Activated CD4-positive, CD25-positive, alpha-beta regulatory T cell treated with anti-CD3 and anti-CD28 coated beads, Interleukin-2, amount 50 U/mL, for 24 hours (primary cell): ENCODE results near the gene DPH5.
"Not testable (repeated sequence)": the region's sequence is repeated elsewhere in the genome, so short reads cannot be mapped to it uniquely, and the experiment has no call there.

Experiments
- ATAC-seq, 2 donors: fragments of 150-1000 bp; cut with Tn5 transposase; one replicate each; pipeline ENCODE4 v1.10.0; 2021; ENCODE audit warnings: mild to moderate bottlenecking in 1 of 2, moderate library complexity in 1 of 2

The DPH5 gene

GRCh38 chr1:100982793-100983192, 42.8 kb downstream of the DPH5 start:
- no peak for ATAC-seq

DNA sequence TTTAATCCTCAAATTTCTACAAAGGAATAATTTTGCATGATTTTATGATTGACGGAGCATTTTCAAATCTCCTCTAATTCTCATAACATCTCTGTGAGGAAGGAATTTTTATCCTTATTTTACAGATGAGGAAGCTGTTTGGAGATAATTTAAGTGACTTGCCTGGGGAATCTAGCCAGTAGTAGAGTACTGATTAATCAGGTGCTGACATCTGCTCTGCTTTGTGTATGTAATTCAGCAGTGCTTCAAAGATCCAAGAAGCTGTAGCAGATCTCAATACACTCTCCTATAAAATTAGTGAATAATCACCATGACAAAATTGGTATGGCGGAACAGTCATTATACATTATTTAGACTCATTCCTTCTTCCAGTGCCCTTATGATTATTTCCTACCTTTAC, 46.0 kb downstream of the DPH5 start:
- ATAC-seq, result no peak

GRCh38 chr1:100976936-100977335, 48.6 kb downstream of the DPH5 start:
- no peak for ATAC-seq

DNA sequence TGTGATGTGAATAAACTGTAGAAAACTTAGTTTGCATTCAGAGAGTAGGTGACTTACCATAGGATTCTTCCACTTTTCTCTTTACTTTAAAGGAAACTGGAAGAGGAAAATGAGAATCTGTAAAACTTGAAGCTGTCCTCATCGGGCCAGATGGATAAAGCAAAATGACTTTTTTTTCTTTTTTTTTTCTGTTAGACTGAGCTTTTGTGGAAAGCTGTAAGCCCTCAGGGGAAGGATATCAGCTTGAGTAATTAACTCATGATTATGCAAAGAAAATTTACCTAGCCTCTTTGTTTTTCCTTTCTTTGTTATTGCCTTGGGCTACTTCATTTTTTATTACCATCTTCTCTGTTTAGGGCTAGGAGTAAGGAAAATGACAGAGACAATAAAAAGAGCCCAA, 53.4 kb downstream of the DPH5 start:
- no peak for ATAC-seq

- ATAC-seq, result no peak
Observed at GRCh38 chr1:100971021-100971420, 54.6 kb downstream of the DPH5 start.

DNA sequence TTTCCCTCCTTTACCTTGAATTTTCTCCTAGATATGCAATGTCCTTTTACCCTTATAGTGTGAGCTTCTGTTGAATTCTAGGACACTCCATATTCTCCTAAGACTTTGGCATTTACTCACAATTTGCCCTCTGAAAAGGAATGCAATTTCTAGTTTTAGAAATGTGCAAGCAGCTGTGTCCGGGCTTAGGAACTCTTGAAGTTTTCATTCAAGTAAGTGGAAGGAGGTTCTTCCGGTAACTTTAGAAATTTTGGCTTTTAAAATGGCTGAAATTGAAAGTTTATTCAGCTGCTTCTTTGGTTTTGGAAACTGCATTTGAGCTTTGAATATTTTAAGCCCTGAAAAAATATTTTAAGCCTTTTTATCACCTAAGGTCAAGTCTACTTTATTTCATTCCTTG, 56.3 kb downstream of the DPH5 start:
- no peak for ATAC-seq

- no peak for ATAC-seq
Observed at GRCh38 chr1:100968621-100969020, 57.0 kb downstream of the DPH5 start.

- no peak for ATAC-seq
Observed at GRCh38 chr1:100960098-100960497, 65.5 kb downstream of the DPH5 start.

GRCh38 chr1:100959502-100960060, 66.0 kb downstream of the DPH5 start:
- ATAC-seq, result peak; percentile 64 to 71

DNA sequence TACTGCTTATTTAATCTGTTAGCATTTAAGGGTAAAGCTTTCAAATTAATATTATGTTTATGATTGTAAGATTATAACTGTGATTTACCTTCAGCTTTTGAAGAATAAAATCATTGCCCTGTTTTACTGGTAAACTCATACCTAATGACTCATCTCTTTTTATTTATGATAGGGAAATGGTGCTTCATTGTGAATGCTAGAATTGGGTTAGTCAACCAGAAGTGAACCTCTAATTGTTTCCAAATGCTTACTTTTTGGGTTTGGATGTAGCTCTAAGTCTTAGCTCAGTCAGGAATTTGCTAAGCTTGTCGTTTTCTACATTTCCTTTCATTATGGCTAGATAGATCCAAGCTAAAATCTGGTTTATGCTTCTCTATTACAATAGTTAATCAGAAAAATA, 70.3 kb downstream of the DPH5 start:
- ATAC-seq, result peak; percentile 40 to 47

GRCh38 chr1:100953960-100954730, 71.4 kb downstream of the DPH5 start:
- ATAC-seq, result no peak

GRCh38 chr1:100952970-100953369, 72.6 kb downstream of the DPH5 start:
- peak; percentile 65 to 94 for ATAC-seq

DNA sequence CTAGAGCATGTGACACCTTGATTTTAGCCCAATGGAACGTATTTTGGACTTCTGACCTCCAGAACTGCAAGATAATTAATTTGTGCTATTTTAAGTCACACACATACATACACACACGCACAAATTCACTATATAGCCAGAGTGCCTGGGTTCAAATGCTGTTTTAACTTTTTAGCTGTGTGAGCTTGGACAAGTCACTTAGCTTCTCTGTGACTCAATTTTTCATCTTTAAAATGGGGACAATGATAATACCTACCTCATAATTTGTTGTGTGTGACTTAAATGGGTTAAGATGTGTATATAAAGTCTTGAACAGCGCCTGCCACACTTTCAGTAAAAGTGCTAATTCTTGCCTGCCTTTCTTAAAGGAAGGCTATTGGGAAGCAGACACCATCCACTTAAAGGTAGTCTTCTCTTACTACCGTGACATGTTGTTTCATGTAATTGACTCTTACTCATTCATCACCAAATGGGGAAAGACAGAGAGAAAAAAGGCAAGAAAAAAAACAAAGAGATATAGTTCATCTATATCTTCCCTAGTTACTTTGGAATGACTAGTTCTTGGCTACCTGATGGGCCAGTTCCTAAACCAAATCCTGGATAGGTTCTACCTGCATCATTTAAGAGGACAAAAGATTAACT, 73.4 kb downstream of the DPH5 start:
- ATAC-seq, result no peak

DNA sequence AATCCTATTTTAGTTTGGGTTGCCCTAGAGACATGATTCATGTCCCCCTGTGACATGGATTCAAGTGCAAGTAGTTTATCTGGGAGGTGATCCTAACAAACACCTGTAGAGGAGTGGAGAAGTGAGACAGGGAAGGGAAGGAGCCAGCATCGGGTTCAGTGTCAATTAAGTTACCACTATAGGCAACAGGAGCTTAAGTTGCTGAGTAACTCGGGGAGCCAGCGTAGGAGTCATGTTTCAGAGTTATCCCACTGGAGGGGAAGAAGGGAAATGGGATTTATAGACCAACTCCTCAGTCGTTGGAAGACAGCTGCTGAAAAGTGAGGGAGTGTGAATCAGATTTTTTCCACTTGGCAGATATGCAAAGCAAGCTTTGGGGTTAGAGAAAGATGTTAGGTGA, 74.8 kb downstream of the DPH5 start:
- ATAC-seq, result no peak

GRCh38 chr1:100950337-100950736, 75.2 kb downstream of the DPH5 start:
- no peak for ATAC-seq

DNA sequence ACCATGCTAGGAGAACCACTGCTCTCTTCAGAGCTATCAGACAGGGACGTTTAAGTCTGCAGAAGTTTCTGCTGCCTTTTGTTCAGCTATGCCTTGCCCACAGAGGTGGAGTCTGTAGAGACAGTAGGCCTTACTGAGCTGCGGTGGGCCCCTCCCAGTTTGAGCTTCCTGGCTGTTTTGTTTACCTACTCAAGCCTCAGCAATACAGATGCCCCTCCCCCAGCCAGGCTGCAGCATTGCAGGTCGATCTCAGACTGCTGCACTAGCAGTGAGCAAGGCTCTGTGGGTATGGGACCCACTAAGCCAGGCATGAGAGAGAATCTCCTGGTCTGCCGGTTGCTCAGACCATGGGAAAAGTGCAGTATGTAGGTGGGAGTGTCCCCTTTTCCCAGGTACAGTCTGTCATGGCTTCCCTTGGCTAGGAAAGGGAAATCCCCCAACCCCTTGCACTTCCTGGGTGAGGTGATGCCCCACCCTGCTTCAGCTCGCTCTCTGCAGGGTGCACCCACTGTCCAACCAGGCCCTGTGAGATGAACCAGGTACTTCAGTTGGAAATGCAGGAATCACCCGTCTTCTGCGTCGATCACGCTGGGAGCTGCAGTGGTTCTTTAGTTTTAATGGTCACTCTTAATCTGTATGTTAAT, 75.9 kb downstream of the DPH5 start:
- not testable (repeated sequence) for ATAC-seq

GRCh38 chr1:100948721-100949405, 76.7 kb downstream of the DPH5 start:
- not testable (repeated sequence) for ATAC-seq

DNA sequence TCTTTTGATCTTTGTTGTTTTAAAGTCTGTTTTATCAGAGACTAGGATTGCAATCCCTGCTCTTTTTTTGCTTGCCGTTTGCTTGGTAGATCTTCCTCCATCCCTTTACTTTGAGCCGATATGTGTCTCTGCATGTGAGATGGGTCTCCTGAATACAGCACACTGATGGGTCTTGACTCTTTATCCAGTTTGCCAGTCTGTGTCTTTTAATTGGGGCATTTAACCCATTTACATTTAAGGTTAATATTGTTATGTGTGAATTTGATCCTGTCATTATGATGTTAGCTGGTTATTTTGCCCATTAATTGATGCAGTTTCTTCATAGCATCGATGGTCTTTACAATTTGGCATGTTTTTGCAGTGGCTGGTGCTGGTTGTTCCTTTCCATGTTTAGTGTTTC, 77.8 kb downstream of the DPH5 start:
- ATAC-seq, result not testable (repeated sequence)

- not testable (repeated sequence) for ATAC-seq
Observed at GRCh38 chr1:100946064-100946463, 79.5 kb downstream of the DPH5 start.

GRCh38 chr1:100943533-100943932, 82.1 kb downstream of the DPH5 start:
- no peak for ATAC-seq

DNA sequence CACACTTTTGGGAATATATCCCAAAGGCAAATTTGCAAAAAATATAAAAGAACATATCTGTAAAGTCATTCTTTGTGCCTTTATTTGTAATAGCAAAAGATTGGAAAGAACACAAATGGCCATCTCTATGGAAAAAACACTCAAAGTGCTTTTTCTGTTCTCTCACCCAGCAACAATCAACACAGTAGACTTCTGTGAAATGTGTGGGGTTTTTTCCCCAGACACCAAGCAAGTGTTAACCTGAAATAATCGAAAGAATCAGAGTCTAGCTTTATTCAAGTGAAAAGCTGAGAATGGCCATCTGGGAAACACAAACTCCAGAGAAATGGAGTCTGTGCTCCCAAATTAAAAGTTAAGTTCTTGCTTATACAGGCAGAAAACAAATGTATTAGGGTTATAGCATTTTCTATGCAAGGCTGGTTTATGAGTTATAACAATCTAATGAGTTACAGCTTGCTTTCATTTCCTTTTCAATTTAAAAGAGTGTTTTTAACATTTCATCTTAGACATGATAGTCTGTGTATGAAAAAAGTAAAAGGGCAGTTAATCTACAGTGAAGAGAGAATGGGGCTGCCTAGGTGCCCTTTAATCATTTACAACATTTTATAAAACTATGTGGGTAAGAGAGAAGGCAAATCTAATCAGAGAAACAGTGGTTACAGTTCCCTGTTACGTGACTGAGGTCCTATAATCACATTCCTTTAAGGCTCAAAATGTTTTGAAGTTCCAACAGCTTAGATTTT, 83.1 kb downstream of the DPH5 start:
- ATAC-seq, result no peak

DNA sequence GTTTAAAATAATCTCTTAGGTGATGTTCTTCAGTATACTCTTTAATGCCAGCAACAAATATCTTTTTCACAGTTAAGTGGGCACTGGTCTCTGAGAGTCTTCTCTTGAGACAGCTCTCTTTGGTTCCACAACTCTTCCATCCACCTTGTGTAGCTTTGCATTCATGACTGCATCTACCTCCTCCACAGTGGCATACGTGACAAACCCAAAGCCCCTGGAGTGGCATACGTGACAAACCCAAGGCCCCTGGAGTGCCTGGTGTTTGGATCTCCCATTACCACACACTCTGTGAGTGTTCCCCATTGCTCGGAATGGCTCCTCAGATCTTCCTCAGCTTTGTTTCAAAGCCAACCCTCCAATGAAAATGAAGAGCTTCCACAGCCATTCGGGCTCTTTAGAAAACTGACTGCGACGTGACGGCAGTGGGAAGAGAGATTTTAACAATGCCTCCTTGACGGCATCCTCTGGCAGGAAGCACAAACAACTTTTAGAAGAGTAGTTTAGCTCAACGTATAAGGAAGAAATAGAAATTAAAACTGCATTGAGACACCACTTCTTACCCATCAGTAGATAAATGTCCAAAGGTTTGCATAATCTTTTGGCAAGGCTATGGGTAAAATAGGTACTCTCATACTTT, 83.9 kb downstream of the DPH5 start:
- ATAC-seq, result no peak
